22Rv1 (cell line): ENCODE data around the gene MTG1.
"Not testable (repeated sequence)": the region's sequence is repeated elsewhere in the genome, so short reads cannot be mapped to it uniquely, and the experiment has no call there.

Experiments
- ZFX ChIP-seq: fragments of 450-650 bp; IDR thresholded peaks from 2 replicates; pipeline ENCODE4 v1.6.1; 2017; ENCODE audit warnings: antibody characterized with exemption, borderline replicate concordance
- TF ChIP-seq, protein P1 (sequence below): fragments of 450-650 bp; IDR thresholded peaks from 2 replicates; pipeline ENCODE4 v1.5.1; 2017; ENCODE audit warnings: mild to moderate bottlenecking

DNA sequence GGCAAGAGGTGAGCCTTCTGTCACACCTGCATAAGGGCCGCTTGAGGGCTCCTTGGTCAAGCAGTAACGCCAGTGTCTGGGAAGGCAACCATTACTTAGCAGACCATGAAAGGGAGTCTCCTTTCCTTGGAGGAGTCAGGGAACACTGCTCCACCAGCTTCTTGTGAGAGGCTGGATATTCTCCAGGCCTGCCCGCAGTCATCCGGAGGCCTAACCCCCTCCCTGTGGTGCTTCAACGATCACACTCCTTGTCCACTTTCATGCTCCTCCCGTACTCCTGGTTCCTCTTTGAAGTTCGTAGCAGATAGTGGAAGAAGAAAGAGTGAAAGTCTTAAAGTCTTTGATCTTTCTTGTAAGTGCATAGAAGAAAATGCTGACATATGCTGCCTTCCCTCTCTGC lies 26.5 kb upstream of the MTG1 start:
- TF ChIP-seq, protein P1, sequence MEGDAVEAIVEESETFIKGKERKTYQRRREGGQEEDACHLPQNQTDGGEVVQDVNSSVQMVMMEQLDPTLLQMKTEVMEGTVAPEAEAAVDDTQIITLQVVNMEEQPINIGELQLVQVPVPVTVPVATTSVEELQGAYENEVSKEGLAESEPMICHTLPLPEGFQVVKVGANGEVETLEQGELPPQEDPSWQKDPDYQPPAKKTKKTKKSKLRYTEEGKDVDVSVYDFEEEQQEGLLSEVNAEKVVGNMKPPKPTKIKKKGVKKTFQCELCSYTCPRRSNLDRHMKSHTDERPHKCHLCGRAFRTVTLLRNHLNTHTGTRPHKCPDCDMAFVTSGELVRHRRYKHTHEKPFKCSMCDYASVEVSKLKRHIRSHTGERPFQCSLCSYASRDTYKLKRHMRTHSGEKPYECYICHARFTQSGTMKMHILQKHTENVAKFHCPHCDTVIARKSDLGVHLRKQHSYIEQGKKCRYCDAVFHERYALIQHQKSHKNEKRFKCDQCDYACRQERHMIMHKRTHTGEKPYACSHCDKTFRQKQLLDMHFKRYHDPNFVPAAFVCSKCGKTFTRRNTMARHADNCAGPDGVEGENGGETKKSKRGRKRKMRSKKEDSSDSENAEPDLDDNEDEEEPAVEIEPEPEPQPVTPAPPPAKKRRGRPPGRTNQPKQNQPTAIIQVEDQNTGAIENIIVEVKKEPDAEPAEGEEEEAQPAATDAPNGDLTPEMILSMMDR: not testable (repeated sequence)
- TF ChIP-seq ZFX: not testable (repeated sequence)
